Suprapubic skin (tissue), 3 donors: ENCODE measurements around the gene HS3ST3B1.

Experiments used
- EP300 ChIP-seq: sonication (generic); formaldehyde crosslinking; IDR thresholded peaks from one replicate; pipeline ENCODE4 v1.6.1; 2017; ENCODE audit warnings: antibody characterized with exemption
- POLR2A ChIP-seq, 2 donors: fragments of 450-650 bp; IDR thresholded peaks; one replicate each; pipeline ENCODE4 v1.6.1; 2017; ENCODE audit warnings: antibody characterized with exemption in 2 of 2, mild to moderate bottlenecking in 2 of 2, moderate library complexity in 2 of 2
- TF ChIP-seq, protein P1 (sequence below), 2 donors: fragments of 200-600 bp in 1 of 2; fragments of 450-650 bp in 1 of 2; sonication (generic) in 1 of 2; IDR thresholded peaks; one replicate each; pipeline ENCODE4 v1.5.1; 2016 to 2019; ENCODE audit warnings: antibody characterized with exemption in 2 of 2, mild to moderate bottlenecking in 1 of 2, moderate library complexity in 1 of 2

DNA sequence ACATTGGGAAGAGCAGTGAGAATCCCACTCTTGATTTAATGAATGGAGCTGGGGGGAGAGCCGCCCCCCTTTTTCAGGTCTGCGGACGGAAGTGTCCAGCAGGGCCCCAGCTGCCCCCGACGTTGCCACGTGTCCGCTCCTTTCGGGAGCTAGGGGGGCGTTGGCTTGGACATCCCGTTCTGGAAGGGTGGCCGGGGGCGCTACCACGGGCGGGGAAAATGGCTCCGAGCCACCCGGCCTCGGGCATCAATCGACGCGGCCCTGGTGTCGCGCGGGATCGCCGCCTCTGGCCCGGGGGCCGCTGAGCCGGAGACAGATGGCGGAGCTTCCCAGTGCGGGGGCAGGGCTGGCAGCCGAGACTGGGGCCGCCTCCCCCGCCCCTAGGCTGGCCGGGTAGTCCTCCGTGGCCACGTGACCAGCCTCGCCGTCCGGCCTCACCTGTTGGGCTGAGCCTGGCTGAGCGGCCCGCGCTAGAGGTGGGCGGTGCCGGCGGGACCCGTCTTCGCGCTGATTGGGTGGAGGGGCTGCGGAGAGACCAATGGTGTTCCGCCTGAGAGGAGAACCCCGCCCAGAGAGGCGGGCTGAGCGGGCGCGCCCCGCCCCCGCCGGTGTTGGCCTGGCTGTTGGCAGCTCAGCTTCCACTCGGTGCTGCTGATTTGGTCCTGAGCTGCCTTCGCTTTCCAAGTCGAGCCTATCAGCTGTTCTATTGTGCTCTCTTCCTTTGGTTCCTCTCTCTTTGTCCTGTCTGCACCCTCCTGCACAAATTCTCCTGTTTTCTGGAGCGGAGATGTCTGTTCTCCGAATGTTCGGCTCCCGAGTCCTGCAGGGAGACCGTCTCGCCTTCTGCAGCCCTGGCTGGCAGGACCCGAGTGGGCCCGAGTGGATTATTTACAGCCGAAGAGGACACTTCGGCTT, 8.3 kb downstream of the HS3ST3B1 start:
- TF ChIP-seq EP300 (no peak), POLR2A (IDR thresholded peaks at IDR 0.05) (no peak)
- TF ChIP-seq, protein P1, sequence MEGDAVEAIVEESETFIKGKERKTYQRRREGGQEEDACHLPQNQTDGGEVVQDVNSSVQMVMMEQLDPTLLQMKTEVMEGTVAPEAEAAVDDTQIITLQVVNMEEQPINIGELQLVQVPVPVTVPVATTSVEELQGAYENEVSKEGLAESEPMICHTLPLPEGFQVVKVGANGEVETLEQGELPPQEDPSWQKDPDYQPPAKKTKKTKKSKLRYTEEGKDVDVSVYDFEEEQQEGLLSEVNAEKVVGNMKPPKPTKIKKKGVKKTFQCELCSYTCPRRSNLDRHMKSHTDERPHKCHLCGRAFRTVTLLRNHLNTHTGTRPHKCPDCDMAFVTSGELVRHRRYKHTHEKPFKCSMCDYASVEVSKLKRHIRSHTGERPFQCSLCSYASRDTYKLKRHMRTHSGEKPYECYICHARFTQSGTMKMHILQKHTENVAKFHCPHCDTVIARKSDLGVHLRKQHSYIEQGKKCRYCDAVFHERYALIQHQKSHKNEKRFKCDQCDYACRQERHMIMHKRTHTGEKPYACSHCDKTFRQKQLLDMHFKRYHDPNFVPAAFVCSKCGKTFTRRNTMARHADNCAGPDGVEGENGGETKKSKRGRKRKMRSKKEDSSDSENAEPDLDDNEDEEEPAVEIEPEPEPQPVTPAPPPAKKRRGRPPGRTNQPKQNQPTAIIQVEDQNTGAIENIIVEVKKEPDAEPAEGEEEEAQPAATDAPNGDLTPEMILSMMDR (IDR thresholded peaks at IDR 0.05): no peak
